ENCODE data around the gene KRT16. TPM values are rescaled to one million over a fixed set of nuclear protein-coding genes. Genes with fewer than 3 reads are reported as not detected.

The KRT16 gene
- total RNA-seq, 1 donor: 4.3 TPM

DNA sequence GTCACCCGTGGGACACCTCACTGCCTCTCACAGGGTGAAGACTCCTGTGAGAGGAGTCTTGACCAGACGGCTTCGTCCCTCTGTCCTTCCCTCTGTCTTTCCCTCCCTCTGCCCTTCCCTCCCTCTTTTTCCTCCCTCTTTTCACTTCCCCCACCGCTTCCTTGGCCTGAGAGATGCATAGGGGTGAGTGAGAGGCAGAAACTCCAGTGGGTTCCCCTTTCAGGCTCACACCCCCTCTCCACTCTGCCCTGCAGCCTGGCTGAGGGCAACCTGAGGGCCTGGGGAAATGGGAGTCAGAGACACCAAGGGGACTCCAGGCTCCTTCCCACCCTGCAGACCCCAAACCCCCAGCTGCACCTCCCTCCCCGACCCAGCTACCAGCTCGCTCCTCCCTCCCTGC is 26.4 kb upstream of the KRT16 start:
- Histone ChIP-seq H2AFZ (ENCODE audit: low read length) (no peak overlapping the region), H3K27ac (ENCODE audit: low read depth, low read length) (no peak overlapping the region), H3K4me3 (ENCODE audit: insufficient read depth, low read length) (no peak overlapping the region), H3K27me3 (ENCODE audit: insufficient read depth, low read length) (no peaks in the 10 kb centered on the region), H4K20me1 (ENCODE audit: insufficient read depth, low read length) (no peaks in the 10 kb centered on the region), H3K36me3 (ENCODE audit: insufficient read depth, low read length) (no peaks in the 10 kb centered on the region), H3K79me2 (ENCODE audit: insufficient read depth, low read length) (no peaks in the 10 kb centered on the region), H3K9me3 (ENCODE audit: low read depth, low read length) (no peaks in the 10 kb centered on the region), H3K4me2 (ENCODE audit: insufficient read depth, low read length) (no peak overlapping the region), H3K4me1 (ENCODE audit: insufficient read depth, low read length) (peaks cover 7% of the 10 kb centered on the region)
- TF ChIP-seq CTCF (IDR thresholded peaks at IDR 0.05; ENCODE audit: extremely low read depth, low read depth, low read length): no peak
- peak; percentile 48 for DNase-seq (ENCODE audit: insufficient read length, low spot score, missing footprints)

DNA sequence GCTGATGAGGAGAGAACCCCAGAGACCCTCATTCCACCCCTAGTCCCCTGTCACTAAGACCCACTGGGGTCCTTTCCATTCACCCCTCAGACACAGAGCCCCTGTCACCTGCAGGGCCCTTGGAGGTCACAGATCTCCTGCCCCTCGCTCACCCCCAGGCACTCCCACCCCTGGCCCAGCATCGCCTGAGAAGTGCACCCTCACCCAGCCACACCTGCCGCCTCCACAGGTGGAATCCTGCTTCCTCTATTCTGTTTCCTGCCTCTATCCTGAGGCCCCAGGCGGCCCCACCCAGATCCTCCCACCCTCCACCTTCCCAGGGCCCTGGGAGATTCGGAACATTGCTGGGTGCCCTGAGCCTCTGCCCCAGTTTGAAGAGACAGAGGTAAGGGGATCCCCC is 25.6 kb upstream of the KRT16 start:
- no peaks in the 10 kb centered on the region for H3K79me2 ChIP-seq (ENCODE audit: insufficient read depth, low read length)
- TF ChIP-seq CTCF (IDR thresholded peaks at IDR 0.05; ENCODE audit: extremely low read depth, low read depth, low read length): no peak
- no peak overlapping the region for H3K4me2 ChIP-seq (ENCODE audit: insufficient read depth, low read length)
- H4K20me1 ChIP-seq (ENCODE audit: insufficient read depth, low read length): no peaks in the 10 kb centered on the region
- H3K36me3 ChIP-seq (ENCODE audit: insufficient read depth, low read length): no peaks in the 10 kb centered on the region
- no peaks in the 10 kb centered on the region for H3K9me3 ChIP-seq (ENCODE audit: low read depth, low read length)
- no peak overlapping the region for H2AFZ ChIP-seq (ENCODE audit: low read length)
- DNase-seq (ENCODE audit: insufficient read length, low spot score, missing footprints): peak; percentile 54
- H3K27me3 ChIP-seq (ENCODE audit: insufficient read depth, low read length): no peaks in the 10 kb centered on the region
- H3K4me1 ChIP-seq (ENCODE audit: insufficient read depth, low read length): peaks cover 7% of the 10 kb centered on the region
- no peak overlapping the region for H3K27ac ChIP-seq (ENCODE audit: low read depth, low read length)
- H3K4me3 ChIP-seq (ENCODE audit: insufficient read depth, low read length): no peak overlapping the region

DNA sequence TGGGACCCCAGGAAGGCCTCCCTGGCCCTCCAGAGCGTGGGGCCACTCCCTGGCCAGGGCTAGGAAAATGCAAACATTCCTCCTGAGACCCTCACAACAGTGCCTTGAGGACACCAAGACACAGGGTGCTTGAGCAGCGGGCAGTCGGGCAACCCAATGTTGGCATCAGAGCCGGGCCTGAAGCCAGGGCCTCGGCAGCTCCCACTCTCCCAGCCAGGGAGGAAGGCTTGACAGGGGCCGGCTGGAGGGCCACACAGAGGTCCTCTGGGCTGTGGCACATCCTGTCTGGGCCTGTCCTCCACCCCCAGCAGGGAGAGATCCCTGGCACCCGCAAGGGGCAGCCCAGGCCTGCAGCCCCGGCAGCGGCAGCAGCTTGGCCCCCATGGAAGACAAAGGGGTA is 24.1 kb upstream of the KRT16 start:
- no peaks in the 10 kb centered on the region for H3K79me2 ChIP-seq (ENCODE audit: insufficient read depth, low read length)
- H3K4me2 ChIP-seq (ENCODE audit: insufficient read depth, low read length): no peak overlapping the region
- no peaks in the 10 kb centered on the region for H3K36me3 ChIP-seq (ENCODE audit: insufficient read depth, low read length)
- no peak overlapping the region for H3K27ac ChIP-seq (ENCODE audit: low read depth, low read length)
- H3K9me3 ChIP-seq (ENCODE audit: low read depth, low read length): no peaks in the 10 kb centered on the region
- peak; percentile 42 for DNase-seq (ENCODE audit: insufficient read length, low spot score, missing footprints)
- H4K20me1 ChIP-seq (ENCODE audit: insufficient read depth, low read length): no peaks in the 10 kb centered on the region
- peaks cover 5% of the 10 kb centered on the region for H3K4me1 ChIP-seq (ENCODE audit: insufficient read depth, low read length)
- no peaks in the 10 kb centered on the region for H3K27me3 ChIP-seq (ENCODE audit: insufficient read depth, low read length)
- no peak overlapping the region for H3K4me3 ChIP-seq (ENCODE audit: insufficient read depth, low read length)
- H2AFZ ChIP-seq (ENCODE audit: low read length): no peak overlapping the region
- no peak for TF ChIP-seq CTCF (IDR thresholded peaks at IDR 0.05; ENCODE audit: extremely low read depth, low read depth, low read length)

DNA sequence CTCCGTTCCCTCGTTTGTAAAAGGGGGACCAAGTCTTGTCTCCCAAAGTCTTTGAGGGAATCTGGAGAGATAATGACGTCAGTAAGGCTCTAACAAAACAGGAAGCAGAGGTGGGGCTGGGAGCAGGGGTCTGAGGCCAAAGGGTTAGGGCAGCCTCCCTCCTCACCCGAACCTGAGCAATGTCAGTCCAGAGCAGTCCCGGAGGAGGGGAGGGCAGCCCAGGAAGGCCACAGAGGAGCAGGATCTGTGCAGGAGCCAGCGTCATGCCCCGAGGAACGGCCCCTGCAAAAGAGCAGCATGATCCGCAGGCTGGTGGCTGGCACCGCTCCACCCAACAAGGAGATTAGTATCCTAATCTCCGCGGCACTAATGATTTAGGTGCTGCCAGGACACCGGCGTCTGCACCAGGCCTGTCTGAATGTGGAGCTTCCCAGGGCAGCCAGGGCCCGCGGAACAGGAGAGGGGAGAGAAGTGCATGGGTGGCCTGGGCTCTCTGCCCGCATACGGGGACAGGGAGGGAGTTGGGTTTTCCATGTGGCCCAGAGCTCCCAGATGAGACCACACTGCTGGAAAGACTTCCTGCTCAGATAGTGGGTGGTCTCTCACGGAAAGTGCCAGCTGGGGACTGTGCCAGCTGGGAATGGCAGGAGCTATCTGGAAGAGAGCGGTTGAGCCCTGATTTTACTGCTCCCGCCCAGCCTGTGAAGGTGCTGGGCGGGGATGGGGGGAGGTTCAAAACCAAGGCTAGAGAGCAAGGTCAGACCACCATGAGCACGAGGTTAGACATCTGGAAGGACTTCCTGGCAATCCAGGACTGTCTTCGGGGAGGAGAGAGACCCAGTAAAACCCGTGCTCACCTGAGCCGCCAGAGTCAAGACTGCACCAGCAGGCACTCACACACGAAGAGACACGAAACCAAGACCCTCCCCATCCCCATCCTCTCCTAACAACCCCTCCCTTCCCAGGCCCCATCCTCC is 22.8 kb upstream of the KRT16 start:
- Histone ChIP-seq H3K27ac (ENCODE audit: low read depth, low read length) (no peak overlapping the region), H3K36me3 (ENCODE audit: insufficient read depth, low read length) (no peaks in the 10 kb centered on the region), H4K20me1 (ENCODE audit: insufficient read depth, low read length) (no peaks in the 10 kb centered on the region), H3K4me3 (ENCODE audit: insufficient read depth, low read length) (peak overlapping the region; percentile 16), H3K4me2 (ENCODE audit: insufficient read depth, low read length) (peak overlapping the region; percentile 10), H3K4me1 (ENCODE audit: insufficient read depth, low read length) (peaks cover 5% of the 10 kb centered on the region), H2AFZ (ENCODE audit: low read length) (peak overlapping the region; percentile 87), H3K9me3 (ENCODE audit: low read depth, low read length) (no peaks in the 10 kb centered on the region), H3K27me3 (ENCODE audit: insufficient read depth, low read length) (no peaks in the 10 kb centered on the region), H3K79me2 (ENCODE audit: insufficient read depth, low read length) (no peaks in the 10 kb centered on the region)
- no peak for TF ChIP-seq CTCF (IDR thresholded peaks at IDR 0.05; ENCODE audit: extremely low read depth, low read depth, low read length)
- peak; percentile 90 for DNase-seq (ENCODE audit: insufficient read length, low spot score, missing footprints)

All from osteoblast (primary cell).